ENCODE data around the gene ZNF512. TPM values are rescaled to one million over a fixed set of nuclear protein-coding genes. Genes with fewer than 3 reads are reported as not detected.

ZNF512 gene
- total and polyA plus RNA-seq, 2 of the 13 experiments (the other 11 are each of a cell fraction or from before 2014, with no cell fraction given): 29.8 to 31.0 TPM

- TF ChIP-seq AKNA (CRISPR knock-in tag; IDR thresholded peaks at IDR 0.05; ENCODE audit: borderline replicate concordance) (no peak), RBM22 (optimal IDR thresholded peaks at IDR 0.05; ENCODE audit: low read length) (no peak), ZBTB7B (CRISPR knock-in tag; IDR thresholded peaks at IDR 0.05) (peak; percentile 84), ZBTB33 (CRISPR knock-in tag; IDR thresholded peaks at IDR 0.05) (no peak), KLF15 (CRISPR knock-in tag; IDR thresholded peaks at IDR 0.05; ENCODE audit: borderline replicate concordance) (no peak), STAG1 (CRISPR knock-in tag; IDR thresholded peaks at IDR 0.05) (no peak), ZNF782 (CRISPR knock-in tag; IDR thresholded peaks at IDR 0.05; ENCODE audit: borderline replicate concordance) (no peak; the same call in 1 of the 2 replicates), ZNF496 (CRISPR knock-in tag; IDR thresholded peaks at IDR 0.05; ENCODE audit: insufficient replicate concordance) (no peak), SOX5 (CRISPR knock-in tag; IDR thresholded peaks at IDR 0.05; ENCODE audit: borderline replicate concordance) (peak; percentile 56), RCOR2 (CRISPR knock-in tag; IDR thresholded peaks at IDR 0.05) (no peak), ATF3 (CRISPR knock-in tag; IDR thresholded peaks at IDR 0.05) (no peak), RXRA (CRISPR knock-in tag; IDR thresholded peaks at IDR 0.05) (peak; percentile 65), ELF4 (CRISPR knock-in tag; IDR thresholded peaks at IDR 0.05; ENCODE audit: borderline replicate concordance) (peak; percentile 92; the same call in 1 of the 2 replicates), ZNF850 (CRISPR knock-in tag; conservative IDR thresholded peaks at IDR 0.05) (no peak), MYPOP (CRISPR knock-in tag; IDR thresholded peaks at IDR 0.05) (no peak; the same call in 1 of the 2 replicates), ZNF512B (CRISPR knock-in tag; IDR thresholded peaks at IDR 0.05; ENCODE audit: borderline replicate concordance) (no peak), ZNF598 (CRISPR knock-in tag; IDR thresholded peaks at IDR 0.05; ENCODE audit: borderline replicate concordance) (no peak; the same call in 1 of the 2 replicates)
These were observed at the start of gene ZNF512 (continued) for GRCh38 chr2:27582695-27583389.
